Neural cell (in vitro differentiated cells): ENCODE measurements around the gene ZFR. TPM values are rescaled to one million over a fixed set of nuclear protein-coding genes. Genes with fewer than 3 reads are reported as not detected.

Experiments
- H2AFZ ChIP-seq: fragments of 200-600, 300-800 bp; sonication (generic), shearing (Covaris generic); 2 replicates; pipeline ENCODE4 v1.6.0; 2014; ENCODE audit warnings: low read depth, mild to moderate bottlenecking, antibody characterized with exemption, low read length, moderate library complexity
- H3F3A ChIP-seq: fragments of 200-600 bp; shearing (Covaris generic); 2 replicates; pipeline ENCODE4 v1.6.1; 2016; ENCODE audit warnings: mild to moderate bottlenecking, moderate library complexity, mixed read lengths, antibody characterized with exemption, low read length; ENCODE audit not compliant: insufficient read depth, poor library complexity, severe bottlenecking
- H3K27ac ChIP-seq: fragments of 200-600, 300-800 bp; sonication (generic), shearing (Covaris generic); 2 replicates; pipeline ENCODE4 v1.5.1; 2014; ENCODE audit warnings: mild to moderate bottlenecking, low read length, moderate library complexity
- H3K27me3 ChIP-seq: fragments of 300-800, 200-600 bp; sonication (generic), shearing (Covaris generic); 2 replicates; pipeline ENCODE4 v1.6.0; 2014; ENCODE audit warnings: mild to moderate bottlenecking, low read depth, low read length, moderate library complexity; ENCODE audit not compliant: insufficient read depth
- H3K36me3 ChIP-seq: fragments of 300-800, 200-600 bp; sonication (generic), shearing (Covaris generic); 2 replicates; pipeline ENCODE4 v1.5.1; 2014; ENCODE audit warnings: mild to moderate bottlenecking, antibody characterized with exemption, low read length, moderate library complexity; ENCODE audit not compliant: insufficient read depth
- H3K4me2 ChIP-seq: fragments of 300-800, 200-600 bp; sonication (generic), shearing (Covaris generic); 2 replicates; pipeline ENCODE4 v1.6.0; 2014; ENCODE audit warnings: mild to moderate bottlenecking, low read length
- H3K4me3 ChIP-seq: fragments of 300-800, 200-600 bp; sonication (generic), shearing (Covaris generic); 2 replicates; pipeline ENCODE4 v1.5.1; 2014; ENCODE audit warnings: mild to moderate bottlenecking, low read length, moderate library complexity
- H3K79me2 ChIP-seq: fragments of 200-600 bp; shearing (Covaris generic); replicated peaks from 2 replicates; pipeline ENCODE4 v1.6.0; 2014; ENCODE audit warnings: mild to moderate bottlenecking, low read length, moderate library complexity; ENCODE audit not compliant: insufficient read depth
- H3K9ac ChIP-seq: fragments of 300-800, 200-600 bp; sonication (generic), shearing (Covaris generic); 2 replicates; pipeline ENCODE4 v1.6.1; 2016; ENCODE audit warnings: mild to moderate bottlenecking, low read length, mixed read lengths
- H3K9me2 ChIP-seq: fragments of 200-600 bp; shearing (Covaris generic); 2 replicates; pipeline ENCODE4 v1.6.1; 2016; ENCODE audit warnings: mild to moderate bottlenecking, low read length, mixed read lengths; ENCODE audit not compliant: insufficient read depth
- H3K9me3 ChIP-seq: fragments of 200-600, 300-800 bp; sonication (generic), shearing (Covaris generic); 2 replicates; pipeline ENCODE4 v1.6.1; 2016; ENCODE audit warnings: mild to moderate bottlenecking, mixed run types, low read length, moderate library complexity, mixed read lengths
- H4K20me1 ChIP-seq: fragments of 200-600 bp; shearing (Covaris generic); 2 replicates; pipeline ENCODE4 v1.6.1; 2016; ENCODE audit warnings: mild to moderate bottlenecking, mixed run types; ENCODE audit not compliant: insufficient read depth
- EP300 ChIP-seq: fragments of 450-650 bp; conservative IDR thresholded peaks from 2 replicates; pipeline ENCODE4 v1.6.1; 2014; ENCODE audit warnings: antibody characterized with exemption, mild to moderate bottlenecking, moderate library complexity; ENCODE audit not compliant: poor library complexity, severe bottlenecking
- EZH2 ChIP-seq: fragments of 200-600, 300-800 bp; shearing (Covaris generic), sonication (generic); IDR thresholded peaks from 2 replicates; pipeline ENCODE4 v1.6.1; 2014; ENCODE audit warnings: antibody characterized with exemption, low read length, borderline replicate concordance, mild to moderate bottlenecking; ENCODE audit not compliant: insufficient read depth, poor library complexity, severe bottlenecking
- MXI1 ChIP-seq: fragments of 450-650 bp; conservative IDR thresholded peaks from 2 replicates; pipeline ENCODE4 v1.6.1; 2014; ENCODE audit warnings: antibody characterized with exemption, mild to moderate bottlenecking; ENCODE audit not compliant: poor library complexity, severe bottlenecking
- POLR2AphosphoS5 ChIP-seq: IDR thresholded peaks from 2 replicates; pipeline ENCODE4 v1.6.1; 2012
- RAD21 ChIP-seq: fragments of 450-650 bp; conservative IDR thresholded peaks from 2 replicates; pipeline ENCODE4 v1.6.1; 2014; ENCODE audit warnings: antibody characterized with exemption, mild to moderate bottlenecking, moderate library complexity
- polyA plus RNA-seq: library from polyadenylated mRNA; depleted of rRNA; stranded (reverse); fragments of >200 nt; gene quantifications from 2 replicates; pipeline ENCODE4 v1.2.3, GENCODE V29; 2014
- TF ChIP-seq, protein P1 (sequence below): IDR thresholded peaks from 2 replicates; pipeline ENCODE4 v1.6.1; 2012; ENCODE audit warnings: borderline replicate concordance

Gene ZFR
- polyA plus RNA-seq, 1 donor from 2014 or later: 141 TPM

DNA sequence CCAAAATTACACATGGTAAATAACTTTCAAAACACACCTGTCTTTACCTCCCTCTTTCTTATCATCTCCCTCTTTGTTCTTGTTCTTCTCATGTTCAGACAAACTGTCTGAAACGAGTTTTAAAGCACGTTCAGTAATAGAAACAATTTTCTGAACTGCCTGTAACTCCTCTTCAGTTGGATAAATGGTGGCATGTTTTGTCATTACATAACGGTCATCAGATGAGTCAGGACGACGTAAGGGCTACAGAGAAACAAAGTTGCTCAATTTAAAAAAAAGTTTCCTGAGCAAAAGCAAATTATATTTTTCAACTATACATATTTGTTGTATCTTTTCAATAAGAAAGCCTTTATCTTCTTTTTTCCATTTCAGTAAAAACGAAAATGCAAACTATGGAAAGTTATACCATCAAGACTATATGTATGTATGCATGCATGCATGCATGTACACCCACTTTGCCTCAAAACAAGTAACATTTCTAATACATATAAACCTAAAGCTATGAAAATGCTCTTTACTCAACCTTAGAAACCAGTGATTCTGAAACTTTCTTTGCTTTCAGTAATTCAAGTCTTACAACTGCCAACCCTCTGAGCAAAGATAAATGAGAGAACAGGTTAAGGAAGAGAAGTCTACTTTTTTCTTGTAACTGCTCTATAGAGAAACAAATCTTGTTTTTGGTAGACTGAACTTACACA lies 56.0 kb downstream of the ZFR start:
- peaks cover 7% of the 10 kb centered on the region for H3K36me3 ChIP-seq
- H3F3A ChIP-seq: no peaks in the 10 kb centered on the region
- no peaks in the 10 kb centered on the region for H3K9me2 ChIP-seq
- no peaks in the 10 kb centered on the region for H3K9me3 ChIP-seq
- no peaks in the 10 kb centered on the region for H4K20me1 ChIP-seq
- H3K27ac ChIP-seq: no peak overlapping the region
- H2AFZ ChIP-seq: no peak overlapping the region
- no peaks in the 10 kb centered on the region for H3K79me2 ChIP-seq
- H3K27me3 ChIP-seq: no peaks in the 10 kb centered on the region
- no peak overlapping the region for H3K9ac ChIP-seq
- no peak for TF ChIP-seq EZH2
- TF ChIP-seq EP300: no peak
- TF ChIP-seq, protein P1, sequence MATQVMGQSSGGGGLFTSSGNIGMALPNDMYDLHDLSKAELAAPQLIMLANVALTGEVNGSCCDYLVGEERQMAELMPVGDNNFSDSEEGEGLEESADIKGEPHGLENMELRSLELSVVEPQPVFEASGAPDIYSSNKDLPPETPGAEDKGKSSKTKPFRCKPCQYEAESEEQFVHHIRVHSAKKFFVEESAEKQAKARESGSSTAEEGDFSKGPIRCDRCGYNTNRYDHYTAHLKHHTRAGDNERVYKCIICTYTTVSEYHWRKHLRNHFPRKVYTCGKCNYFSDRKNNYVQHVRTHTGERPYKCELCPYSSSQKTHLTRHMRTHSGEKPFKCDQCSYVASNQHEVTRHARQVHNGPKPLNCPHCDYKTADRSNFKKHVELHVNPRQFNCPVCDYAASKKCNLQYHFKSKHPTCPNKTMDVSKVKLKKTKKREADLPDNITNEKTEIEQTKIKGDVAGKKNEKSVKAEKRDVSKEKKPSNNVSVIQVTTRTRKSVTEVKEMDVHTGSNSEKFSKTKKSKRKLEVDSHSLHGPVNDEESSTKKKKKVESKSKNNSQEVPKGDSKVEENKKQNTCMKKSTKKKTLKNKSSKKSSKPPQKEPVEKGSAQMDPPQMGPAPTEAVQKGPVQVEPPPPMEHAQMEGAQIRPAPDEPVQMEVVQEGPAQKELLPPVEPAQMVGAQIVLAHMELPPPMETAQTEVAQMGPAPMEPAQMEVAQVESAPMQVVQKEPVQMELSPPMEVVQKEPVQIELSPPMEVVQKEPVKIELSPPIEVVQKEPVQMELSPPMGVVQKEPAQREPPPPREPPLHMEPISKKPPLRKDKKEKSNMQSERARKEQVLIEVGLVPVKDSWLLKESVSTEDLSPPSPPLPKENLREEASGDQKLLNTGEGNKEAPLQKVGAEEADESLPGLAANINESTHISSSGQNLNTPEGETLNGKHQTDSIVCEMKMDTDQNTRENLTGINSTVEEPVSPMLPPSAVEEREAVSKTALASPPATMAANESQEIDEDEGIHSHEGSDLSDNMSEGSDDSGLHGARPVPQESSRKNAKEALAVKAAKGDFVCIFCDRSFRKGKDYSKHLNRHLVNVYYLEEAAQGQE: no peak
- H3K4me2 ChIP-seq: no peak overlapping the region
- no peak overlapping the region for H3K4me3 ChIP-seq

DNA sequence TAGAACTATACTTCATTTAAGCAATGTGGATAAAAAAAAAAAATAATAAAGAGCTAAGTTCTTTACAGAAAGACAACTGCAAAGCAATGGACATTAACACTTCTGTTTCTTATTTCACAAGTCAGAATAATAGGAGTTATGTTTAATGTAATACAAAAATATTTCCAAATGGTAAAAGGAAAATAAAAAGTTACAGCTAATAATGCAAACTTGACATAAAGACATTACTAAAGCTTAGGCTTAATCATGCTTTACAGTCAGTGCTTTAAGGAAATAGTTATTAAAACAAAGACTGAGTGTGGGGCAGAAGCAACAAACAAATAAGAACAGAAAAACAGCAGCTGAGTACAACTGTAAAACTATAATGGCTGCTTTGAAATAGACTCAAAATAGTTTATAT lies 56.7 kb downstream of the ZFR start:
- peaks cover 7% of the 10 kb centered on the region for H3K36me3 ChIP-seq
- H4K20me1 ChIP-seq: no peaks in the 10 kb centered on the region
- no peak overlapping the region for H3K9ac ChIP-seq
- no peak overlapping the region for H3K27ac ChIP-seq
- no peaks in the 10 kb centered on the region for H3K9me3 ChIP-seq
- no peaks in the 10 kb centered on the region for H3K9me2 ChIP-seq
- no peak overlapping the region for H3K4me3 ChIP-seq
- H3K79me2 ChIP-seq: no peaks in the 10 kb centered on the region
- no peak overlapping the region for H3K4me2 ChIP-seq
- H2AFZ ChIP-seq: no peak overlapping the region
- H3K27me3 ChIP-seq: no peaks in the 10 kb centered on the region
- TF ChIP-seq, protein P1: no peak
- no peak for TF ChIP-seq MXI1
- TF ChIP-seq RAD21: no peak
- no peak for TF ChIP-seq POLR2AphosphoS5
- TF ChIP-seq EZH2: no peak
- H3F3A ChIP-seq: no peaks in the 10 kb centered on the region
